ENCODE results near the gene LILRA1.
"Not testable (repeated sequence)": the region's sequence is repeated elsewhere in the genome, so short reads cannot be mapped to it uniquely, and the experiment has no call there.

LILRA1 gene

GRCh38 chr19:54633401-54633800 lies 40.0 kb downstream of the LILRA1 start:
- no peaks in the 10 kb centered on the region for H3K9me3 Mint-ChIP-seq
- H3K36me3 Mint-ChIP-seq (ENCODE audit: insufficient read depth) = peaks cover 10% of the 10 kb centered on the region
- no peak overlapping the region for H3K27ac Mint-ChIP-seq (ENCODE audit: low read depth)
- DNase-seq (ENCODE audit: low spot score in 2 of 2) = no peak
- peaks cover 12% of the 10 kb centered on the region for H3K4me1 Mint-ChIP-seq
- ATAC-seq (replicated peaks; ENCODE audit: extremely low read depth, poor library complexity, severe bottlenecking) = no peak
- H3K4me3 Mint-ChIP-seq = no peak overlapping the region
- peaks cover 37% of the 10 kb centered on the region for H3K27me3 Mint-ChIP-seq

GRCh38 chr19:54636081-54636480 lies 42.6 kb downstream of the LILRA1 start:
- not testable (repeated sequence) for DNase-seq (ENCODE audit: low spot score in 2 of 2); H3K4me3 Mint-ChIP-seq; H3K36me3 Mint-ChIP-seq (ENCODE audit: insufficient read depth); H3K9me3 Mint-ChIP-seq; H3K4me1 Mint-ChIP-seq; H3K27ac Mint-ChIP-seq (ENCODE audit: low read depth); ATAC-seq (replicated peaks; ENCODE audit: extremely low read depth, poor library complexity, severe bottlenecking)
- H3K27me3 Mint-ChIP-seq = peaks cover 28% of the 10 kb centered on the region

GRCh38 chr19:54638683-54639082 lies 45.3 kb downstream of the LILRA1 start:
- Mint-ChIP-seq H3K4me1 (no peaks in the 10 kb centered on the region), H3K4me3 (no peak overlapping the region), H3K9me3 (no peaks in the 10 kb centered on the region), H3K27ac (ENCODE audit: low read depth) (no peak overlapping the region), H3K36me3 (ENCODE audit: insufficient read depth) (peaks cover 7% of the 10 kb centered on the region), H3K27me3 (peaks cover 27% of the 10 kb centered on the region)
- ATAC-seq (replicated peaks; ENCODE audit: extremely low read depth, poor library complexity, severe bottlenecking) (no peak), DNase-seq (ENCODE audit: low spot score in 2 of 2) (no peak)

GRCh38 chr19:54642953-54643352 lies 49.5 kb downstream of the LILRA1 start:
- not testable (repeated sequence) for H3K9me3 Mint-ChIP-seq; H3K27ac Mint-ChIP-seq (ENCODE audit: low read depth); H3K4me3 Mint-ChIP-seq; H3K36me3 Mint-ChIP-seq (ENCODE audit: insufficient read depth); H3K4me1 Mint-ChIP-seq; ATAC-seq (replicated peaks; ENCODE audit: extremely low read depth, poor library complexity, severe bottlenecking); DNase-seq (ENCODE audit: low spot score in 2 of 2)
- H3K27me3 Mint-ChIP-seq = peaks cover 39% of the 10 kb centered on the region

- DNase-seq (ENCODE audit: low spot score in 2 of 2); ATAC-seq (replicated peaks; ENCODE audit: extremely low read depth, poor library complexity, severe bottlenecking); H3K4me1 Mint-ChIP-seq; H3K9me3 Mint-ChIP-seq; H3K27ac Mint-ChIP-seq (ENCODE audit: low read depth); H3K36me3 Mint-ChIP-seq (ENCODE audit: insufficient read depth); H3K4me3 Mint-ChIP-seq: not testable (repeated sequence)
- H3K27me3 Mint-ChIP-seq = peaks cover 39% of the 10 kb centered on the region
These were observed 50.2 kb downstream of the LILRA1 start for GRCh38 chr19:54643583-54643982.

GRCh38 chr19:54644056-54644455 lies 50.6 kb downstream of the LILRA1 start:
- no peaks in the 10 kb centered on the region for H3K36me3 Mint-ChIP-seq (ENCODE audit: insufficient read depth)
- no peaks in the 10 kb centered on the region for H3K4me1 Mint-ChIP-seq
- DNase-seq (ENCODE audit: low spot score in 2 of 2) (no peak), ATAC-seq (replicated peaks; ENCODE audit: extremely low read depth, poor library complexity, severe bottlenecking) (no peak)
- H3K27ac Mint-ChIP-seq (ENCODE audit: low read depth) = no peak overlapping the region
- H3K27me3 Mint-ChIP-seq = peaks cover 39% of the 10 kb centered on the region
- no peaks in the 10 kb centered on the region for H3K9me3 Mint-ChIP-seq
- no peak overlapping the region for H3K4me3 Mint-ChIP-seq

- Mint-ChIP-seq H3K36me3 (ENCODE audit: insufficient read depth) (no peaks in the 10 kb centered on the region), H3K27ac (ENCODE audit: low read depth) (no peak overlapping the region), H3K4me1 (no peaks in the 10 kb centered on the region), H3K9me3 (no peaks in the 10 kb centered on the region), H3K4me3 (no peak overlapping the region), H3K27me3 (peaks cover 24% of the 10 kb centered on the region)
- no peak for ATAC-seq (replicated peaks; ENCODE audit: extremely low read depth, poor library complexity, severe bottlenecking)
- DNase-seq (ENCODE audit: low spot score in 2 of 2) = no peak
These were observed 53.0 kb downstream of the LILRA1 start for GRCh38 chr19:54646331-54646841.

- H3K27ac Mint-ChIP-seq (ENCODE audit: low read depth) = no peak overlapping the region
- peaks cover 17% of the 10 kb centered on the region for H3K27me3 Mint-ChIP-seq
- no peaks in the 10 kb centered on the region for H3K36me3 Mint-ChIP-seq (ENCODE audit: insufficient read depth)
- H3K4me1 Mint-ChIP-seq = no peaks in the 10 kb centered on the region
- no peak for ATAC-seq (replicated peaks; ENCODE audit: extremely low read depth, poor library complexity, severe bottlenecking)
- H3K4me3 Mint-ChIP-seq = no peak overlapping the region
- no peak for DNase-seq (ENCODE audit: low spot score in 2 of 2)
- H3K9me3 Mint-ChIP-seq = no peaks in the 10 kb centered on the region
These were observed 54.7 kb downstream of the LILRA1 start for GRCh38 chr19:54648129-54648528.

GRCh38 chr19:54650108-54650655 lies 56.8 kb downstream of the LILRA1 start:
- Mint-ChIP-seq H3K4me3 (no peak overlapping the region), H3K27ac (ENCODE audit: low read depth) (no peak overlapping the region), H3K36me3 (ENCODE audit: insufficient read depth) (no peaks in the 10 kb centered on the region), H3K4me1 (no peaks in the 10 kb centered on the region), H3K27me3 (no peaks in the 10 kb centered on the region), H3K9me3 (no peaks in the 10 kb centered on the region)
- no peak for ATAC-seq (replicated peaks; ENCODE audit: extremely low read depth, poor library complexity, severe bottlenecking)
- DNase-seq (ENCODE audit: low spot score in 2 of 2) = no peak

Data from central memory CD8-positive, alpha-beta T cell (primary cell).